SK-N-SH (cell line): ENCODE results near the gene LRRC1. TPM values are rescaled to one million over a fixed set of nuclear protein-coding genes. Genes with fewer than 3 reads are reported as not detected.
"Not testable (repeated sequence)": the region's sequence is repeated elsewhere in the genome, so short reads cannot be mapped to it uniquely, and the experiment has no call there.

ENCODE experiments used
- CTCF ChIA-PET: fragments of 300-600, 350-600 bp; formaldehyde crosslinking; extraction: SDS; loops from one replicate; lab custom pipeline; 2021; lab: Yijun Ruan, JAX
- POLR2A ChIA-PET: fragments of 350-600 bp; sonication (Branson Sonifier 250); formaldehyde crosslinking; extraction: SDS; loops from one replicate; lab custom pipeline; 2020; ENCODE audit warnings: antibody characterized with exemption, inconsistent platforms; lab: Yijun Ruan, JAX
- DNase-seq: peaks from one replicate; pipeline ENCODE4 v3.0.0; 2012
- H2AFZ ChIP-seq: fragments of 200-600 bp; sonication (generic); 2 replicates; pipeline ENCODE4 v1.8.1; 2016; ENCODE audit warnings: antibody characterized with exemption, mild to moderate bottlenecking, low read depth
- H3F3A ChIP-seq: fragments of 200-600 bp; sonication (generic); replicated peaks from 2 replicates; pipeline ENCODE3; 2016; ENCODE audit warnings: antibody characterized with exemption, mild to moderate bottlenecking; ENCODE audit not compliant: insufficient read depth
- H3K27ac ChIP-seq, 2 experiments: fragments of 200-500 bp in 1 of 2; fragments of 200-600 bp in 1 of 2; sonication (Bioruptor generic) in 1 of 2; sonication (generic), shearing (Covaris generic) in 1 of 2; 2 replicates each; pipeline versions ENCODE4 v1.5.1 to v1.6.1; 2014 to 2016; ENCODE audit warnings: low read depth in 2 of 2, inconsistent platforms in 1 of 2, low read length in 1 of 2, mild to moderate bottlenecking in 1 of 2, mixed read lengths in 1 of 2
- H3K27me3 ChIP-seq: fragments of 200-600 bp; sonication (generic), shearing (Covaris generic); 2 replicates; pipeline ENCODE4 v1.6.1; 2016; ENCODE audit warnings: mixed run types; ENCODE audit not compliant: insufficient read depth
- H3K36me3 ChIP-seq, 2 experiments: fragments of 200-500 bp in 1 of 2; fragments of 200-600 bp in 1 of 2; sonication (Bioruptor generic) in 1 of 2; sonication (generic) in 1 of 2; replicated peaks in 1 of 2; 2 replicates each; pipeline versions ENCODE3 to v1.5.1; 2014 to 2016; ENCODE audit warnings: low read length in 1 of 2, mild to moderate bottlenecking in 1 of 2; ENCODE audit not compliant: insufficient read depth in 2 of 2, control insufficient read depth in 1 of 2
- H3K4me1 ChIP-seq, 2 experiments: fragments of 200-500 bp in 1 of 2; fragments of 200-600 bp in 1 of 2; sonication (Bioruptor generic) in 1 of 2; sonication (generic), shearing (Covaris generic) in 1 of 2; 2 replicates each; pipeline versions ENCODE4 v1.5.1 to v1.6.1; 2014 to 2016; ENCODE audit warnings: low read depth in 1 of 2, low read length in 1 of 2, mixed run types in 1 of 2; ENCODE audit not compliant: insufficient read depth in 2 of 2, control insufficient read depth in 1 of 2
- H3K4me2 ChIP-seq: fragments of 200-600 bp; sonication (generic), shearing (Covaris generic); 2 replicates; pipeline ENCODE4 v1.6.1; 2017; ENCODE audit warnings: mixed run types
- H3K4me3 ChIP-seq, 2 experiments: fragments of 200-500 bp in 1 of 2; fragments of 200-600 bp in 1 of 2; sonication (Bioruptor generic) in 1 of 2; sonication (generic), shearing (Covaris generic) in 1 of 2; 2 replicates each; pipeline versions ENCODE4 v1.5.1 to v1.8.1; 2014 to 2016; ENCODE audit warnings: low read depth in 2 of 2, inconsistent platforms in 1 of 2, low read length in 1 of 2, mild to moderate bottlenecking in 1 of 2, mixed read lengths in 1 of 2, moderate library complexity in 1 of 2
- H3K79me2 ChIP-seq: fragments of 200-600 bp; sonication (generic); 2 replicates; pipeline ENCODE4 v1.8.1; 2017; ENCODE audit warnings: mild to moderate bottlenecking; ENCODE audit not compliant: insufficient read depth
- H3K9ac ChIP-seq: fragments of 200-600 bp; sonication (generic); 2 replicates; pipeline ENCODE4 v1.6.1; 2017; ENCODE audit warnings: mixed run types
- H3K9me2 ChIP-seq: fragments of 200-600 bp; sonication (generic); 2 replicates; pipeline ENCODE4 v1.6.1; 2017; ENCODE audit warnings: mixed run types
- H3K9me3 ChIP-seq: fragments of 200-600 bp; sonication (generic); 2 replicates; pipeline ENCODE4 v1.6.1; 2017; ENCODE audit warnings: mixed run types, mild to moderate bottlenecking, moderate library complexity
- H4K20me1 ChIP-seq: fragments of 200-600 bp; sonication (generic); 2 replicates; pipeline ENCODE4 v1.6.1; 2017; ENCODE audit warnings: mild to moderate bottlenecking, mixed run types; ENCODE audit not compliant: insufficient read depth
- EP300 ChIP-seq, 2 experiments: IDR thresholded peaks; 2 replicates each; pipeline versions ENCODE4 v1.4.0 to v1.6.1; 2012; ENCODE audit warnings: borderline replicate concordance in 1 of 2, low read depth in 1 of 2, low read length in 1 of 2
- EZH2phosphoT487 ChIP-seq: fragments of 200-600 bp; sonication (generic); IDR thresholded peaks from 2 replicates; pipeline ENCODE4 v1.6.1; 2017; ENCODE audit warnings: low read depth, mixed run types, mild to moderate bottlenecking, antibody characterized with exemption, moderate library complexity, borderline replicate concordance
- FOSL2 ChIP-seq: IDR thresholded peaks from 2 replicates; pipeline ENCODE4 v1.4.0; 2012; ENCODE audit warnings: low read depth, mild to moderate bottlenecking, moderate library complexity, borderline replicate concordance
- MXI1 ChIP-seq: IDR thresholded peaks from 2 replicates; pipeline ENCODE4 v1.6.1; 2012; ENCODE audit warnings: mild to moderate bottlenecking, low read depth, low read length, improper control_type of control experiment
- NRF1 ChIP-seq: IDR thresholded peaks from 2 replicates; pipeline ENCODE4 v1.6.1; 2012; ENCODE audit warnings: low read depth, mild to moderate bottlenecking, low read length
- RAD21 ChIP-seq: IDR thresholded peaks from 2 replicates; pipeline ENCODE4 v1.6.1; 2012; ENCODE audit warnings: mild to moderate bottlenecking, low read length
- RFX5 ChIP-seq: IDR thresholded peaks from 2 replicates; pipeline ENCODE4 v1.6.1; 2012; ENCODE audit warnings: mild to moderate bottlenecking, improper control_type of control experiment, low read length
- SMC3 ChIP-seq: IDR thresholded peaks from 2 replicates; pipeline ENCODE4 v1.6.1; 2012; ENCODE audit warnings: low read depth, low read length, improper control_type of control experiment
- TAF1 ChIP-seq: IDR thresholded peaks from 2 replicates; pipeline ENCODE4 v1.6.1; 2012; ENCODE audit warnings: low read depth, mild to moderate bottlenecking, low read length, moderate library complexity, borderline replicate concordance
- TCF12 ChIP-seq: IDR thresholded peaks from 2 replicates; pipeline ENCODE4 v1.4.0; 2012
- YY1 ChIP-seq: IDR thresholded peaks from 2 replicates; pipeline ENCODE4 v1.4.0; 2012; ENCODE audit warnings: low read depth, mild to moderate bottlenecking
- WGBS: methylation state at CpG from one replicate; pipeline ENCODE4 v1.1.6; 2017; ENCODE audit warnings: low lambda C conversion rate; 5-methylcytosine and 5-hydroxymethylcytosine counted together
- polyA plus RNA-seq, 3 experiments: library from polyadenylated mRNA; depleted of rRNA; stranded (reverse); fragments of >200 nt; gene quantifications; 2 replicates each; pipeline ENCODE4 v1.2.3, GENCODE V29; 2012
- TF ChIP-seq, protein P1 (sequence below): IDR thresholded peaks from 2 replicates; pipeline ENCODE4 v1.4.0; 2012; ENCODE audit warnings: low read depth
- TF ChIP-seq, protein P2 (sequence below): fragments of 150-350 bp; IDR thresholded peaks from 2 replicates; pipeline ENCODE4 v1.6.1; 2017; ENCODE audit warnings: antibody characterized with exemption, low read length, low read depth, borderline replicate concordance
- TF ChIP-seq, protein P3 (sequence below): IDR thresholded peaks from 2 replicates; pipeline ENCODE4; 2012

LRRC1 gene
- polyA plus RNA-seq, 1 of the 3 experiments (the other 2 are of a cell fraction): 0.84 TPM

DNA sequence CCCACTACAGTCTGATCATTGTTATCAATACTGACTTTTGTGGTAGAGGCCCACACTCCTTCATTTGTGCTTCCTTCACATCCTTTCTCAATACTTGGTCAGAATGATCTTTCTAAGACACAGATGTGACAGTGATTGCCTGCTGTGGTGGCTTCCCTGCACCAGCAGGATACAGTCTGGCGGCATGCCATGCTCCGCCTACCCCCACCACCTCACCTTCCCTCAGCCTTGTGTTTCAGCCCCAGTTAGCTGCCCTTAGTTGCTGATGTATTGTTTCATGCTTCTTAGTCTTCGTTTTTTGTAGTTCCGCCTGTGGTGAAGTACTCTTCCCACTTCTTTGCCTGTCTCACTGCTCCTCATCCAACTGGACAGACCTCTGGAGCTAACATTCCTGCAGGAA is 10.9 kb downstream of the LRRC1 start:
- Histone ChIP-seq H3K4me2 (no peak overlapping the region), H3K4me3 (no peak overlapping the region), H3K9me3 (no peaks in the 10 kb centered on the region), H2AFZ (no peak overlapping the region), H4K20me1 (no peaks in the 10 kb centered on the region), H3K9me2 (no peaks in the 10 kb centered on the region), H3K9ac (no peak overlapping the region), H3K27me3 (peaks cover 6% of the 10 kb centered on the region; the same call in 1 of the 2 replicates), H3K36me3 (no peaks in the 10 kb centered on the region), H3F3A (no peaks in the 10 kb centered on the region), H3K79me2 (no peaks in the 10 kb centered on the region), H3K27ac (no peak overlapping the region), H3K4me1 (no peaks in the 10 kb centered on the region)
- TF ChIP-seq EP300 (IDR thresholded peaks at IDR 0.05; ENCODE audit: borderline replicate concordance in 1 of 2, low read depth in 1 of 2, low read length in 1 of 2): no peak
- no peak for TF ChIP-seq SMC3
- no peak for TF ChIP-seq FOSL2
- TF ChIP-seq, protein P1, sequence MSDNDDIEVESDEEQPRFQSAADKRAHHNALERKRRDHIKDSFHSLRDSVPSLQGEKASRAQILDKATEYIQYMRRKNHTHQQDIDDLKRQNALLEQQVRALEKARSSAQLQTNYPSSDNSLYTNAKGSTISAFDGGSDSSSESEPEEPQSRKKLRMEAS: no peak
- TF ChIP-seq NRF1: no peak
- TF ChIP-seq RAD21: no peak
- TF ChIP-seq EZH2phosphoT487: no peak
- TF ChIP-seq RFX5: no peak
- TF ChIP-seq YY1: no peak
- TF ChIP-seq, protein P2, sequence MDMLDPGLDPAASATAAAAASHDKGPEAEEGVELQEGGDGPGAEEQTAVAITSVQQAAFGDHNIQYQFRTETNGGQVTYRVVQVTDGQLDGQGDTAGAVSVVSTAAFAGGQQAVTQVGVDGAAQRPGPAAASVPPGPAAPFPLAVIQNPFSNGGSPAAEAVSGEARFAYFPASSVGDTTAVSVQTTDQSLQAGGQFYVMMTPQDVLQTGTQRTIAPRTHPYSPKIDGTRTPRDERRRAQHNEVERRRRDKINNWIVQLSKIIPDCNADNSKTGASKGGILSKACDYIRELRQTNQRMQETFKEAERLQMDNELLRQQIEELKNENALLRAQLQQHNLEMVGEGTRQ: no peak
- TF ChIP-seq MXI1: no peak
- TF ChIP-seq, protein P3, sequence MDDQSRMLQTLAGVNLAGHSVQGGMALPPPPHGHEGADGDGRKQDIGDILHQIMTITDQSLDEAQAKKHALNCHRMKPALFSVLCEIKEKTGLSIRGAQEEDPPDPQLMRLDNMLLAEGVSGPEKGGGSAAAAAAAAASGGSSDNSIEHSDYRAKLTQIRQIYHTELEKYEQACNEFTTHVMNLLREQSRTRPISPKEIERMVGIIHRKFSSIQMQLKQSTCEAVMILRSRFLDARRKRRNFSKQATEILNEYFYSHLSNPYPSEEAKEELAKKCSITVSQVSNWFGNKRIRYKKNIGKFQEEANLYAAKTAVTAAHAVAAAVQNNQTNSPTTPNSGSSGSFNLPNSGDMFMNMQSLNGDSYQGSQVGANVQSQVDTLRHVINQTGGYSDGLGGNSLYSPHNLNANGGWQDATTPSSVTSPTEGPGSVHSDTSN: no peak
- no peak for TF ChIP-seq TCF12
- no peak for TF ChIP-seq TAF1
- WGBS: 10% methylated on average over 4 of the region's 4 CpGs
- DNase-seq: no peak
- ChIA-PET CTCF (interaction anchor here (0.7 kb wide), 1 partner anchor 22 kb away, joined by 3 read pairs; no protein-coding TSS in a partner anchor), POLR2A (no interaction called here)

DNA sequence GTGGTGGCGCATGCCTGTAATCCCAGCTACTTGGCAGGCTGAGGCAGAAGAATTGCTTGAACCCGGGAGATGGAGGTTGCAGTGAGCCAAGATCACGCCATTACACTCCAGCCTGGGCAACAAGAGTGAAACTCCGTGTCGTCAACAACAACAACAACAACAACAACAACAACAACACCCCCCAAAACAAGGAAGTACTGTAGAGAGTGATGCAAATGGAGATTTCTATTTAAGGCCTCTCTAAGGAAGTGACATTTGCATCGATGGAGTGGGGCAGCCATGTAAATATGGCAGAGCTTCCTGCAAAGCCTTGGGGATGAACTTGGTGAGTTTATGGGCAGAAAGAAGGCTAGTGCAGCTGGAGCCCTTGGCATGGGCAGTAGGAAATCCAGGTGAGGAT is 12.8 kb downstream of the LRRC1 start:
- H4K20me1 ChIP-seq, H3K27ac ChIP-seq, H3F3A ChIP-seq, H3K9me3 ChIP-seq, POLR2A ChIA-PET, DNase-seq, H3K9me2 ChIP-seq, H3K36me3 ChIP-seq, H3K4me1 ChIP-seq, H3K79me2 ChIP-seq, H3K4me3 ChIP-seq, H3K4me2 ChIP-seq, H2AFZ ChIP-seq, H3K27me3 ChIP-seq, H3K9ac ChIP-seq: not testable (repeated sequence)
- CTCF ChIA-PET: interaction anchor here (0.8 kb wide), 1 partner anchor 14 kb away, joined by 3 read pairs; no protein-coding TSS in a partner anchor
- 11% methylated on average over 6 of the region's 6 CpGs for WGBS
